ENCODE results near the gene ELP4. TPM values are rescaled to one million over a fixed set of nuclear protein-coding genes. Genes with fewer than 3 reads are reported as not detected.

The ELP4 gene
- total RNA-seq, 1 experiment from 2014 or later = 15.2 TPM

GRCh38 chr11:31767685-31768084 lies 258.1 kb downstream of the ELP4 start:
- Histone ChIP-seq H3K23me2 (ENCODE audit: insufficient read length, low read depth, low read length, poor library complexity, severe bottlenecking) (no peaks in the 10 kb centered on the region), H2BK15ac (ENCODE audit: low read depth, low read length) (no peak overlapping the region), H2AK5ac (ENCODE audit: insufficient read length, low read length) (no peak overlapping the region), H4K91ac (ENCODE audit: insufficient read length, low read depth, low read length) (no peak overlapping the region), H3K27ac (ENCODE audit: insufficient read length, low read depth, low read length) (no peak overlapping the region), H3K9me3 (ENCODE audit: control insufficient read depth, low read depth, low read length) (no peaks in the 10 kb centered on the region), H3K27me3 (ENCODE audit: insufficient read depth, low read length) (no peaks in the 10 kb centered on the region), H3K4me2 (ENCODE audit: insufficient read depth, insufficient read length, low read length) (no peak overlapping the region), H4K5ac (ENCODE audit: insufficient read length, low read depth, low read length) (no peak overlapping the region), H3K79me2 (ENCODE audit: insufficient read depth, low read length) (no peaks in the 10 kb centered on the region), H3K79me1 (ENCODE audit: insufficient read depth, low read depth, low read length, poor library complexity, severe bottlenecking) (no peaks in the 10 kb centered on the region), H2AFZ (ENCODE audit: low read length) (no peak overlapping the region), H4K20me1 (ENCODE audit: control insufficient read depth, insufficient read depth, insufficient read length) (no peaks in the 10 kb centered on the region), H2BK12ac (ENCODE audit: insufficient read length, low read depth, low read length) (no peak overlapping the region), H3K14ac (ENCODE audit: insufficient read depth, low read length) (no peak overlapping the region), H3K23ac (ENCODE audit: insufficient read length, low read depth, low read length) (no peak overlapping the region), H3K18ac (ENCODE audit: insufficient read length, low read depth, low read length) (no peak overlapping the region), H3K56ac (ENCODE audit: insufficient read length, low read depth, low read length) (no peak overlapping the region), H4K8ac (replicated peaks; ENCODE audit: insufficient read length, low read depth, low read length) (no peak overlapping the region), H3K4me1 (ENCODE audit: insufficient read depth, low read length) (no peaks in the 10 kb centered on the region; the same call in 1 of the 2 replicates), H3T11ph (ENCODE audit: low read length) (no peak overlapping the region), H3K4ac (ENCODE audit: low read depth, low read length) (no peak overlapping the region), H2BK120ac (ENCODE audit: low read depth, low read length, poor library complexity, severe bottlenecking) (no peak overlapping the region), H2BK20ac (ENCODE audit: low read depth, low read length, poor library complexity, severe bottlenecking) (no peak overlapping the region), H2BK5ac (ENCODE audit: insufficient read length, low read length) (no peak overlapping the region), H3K9ac (ENCODE audit: extremely low read depth, insufficient read length, low read length) (no peak overlapping the region)
- no peak for DNase-seq
- Mint-ChIP-seq H3K27ac (peak overlapping the region in 1 of 3 experiments; percentile 21; a peak in 1 of 7 replicates), H3K4me3 (no peak overlapping the region), H3K4me1 (peaks cover 15 to 31% of the 10 kb centered on the region in 2 experiments), H3K27me3 (ENCODE audit: low read depth) (no peaks in the 10 kb centered on the region), H3K36me3 (ENCODE audit: insufficient read depth in 1 of 3, low read depth in 3 of 3) (no peaks in the 10 kb centered on the region), H3K9me3 (no peaks in the 10 kb centered on the region)
- TF ChIP-seq, protein P1, sequence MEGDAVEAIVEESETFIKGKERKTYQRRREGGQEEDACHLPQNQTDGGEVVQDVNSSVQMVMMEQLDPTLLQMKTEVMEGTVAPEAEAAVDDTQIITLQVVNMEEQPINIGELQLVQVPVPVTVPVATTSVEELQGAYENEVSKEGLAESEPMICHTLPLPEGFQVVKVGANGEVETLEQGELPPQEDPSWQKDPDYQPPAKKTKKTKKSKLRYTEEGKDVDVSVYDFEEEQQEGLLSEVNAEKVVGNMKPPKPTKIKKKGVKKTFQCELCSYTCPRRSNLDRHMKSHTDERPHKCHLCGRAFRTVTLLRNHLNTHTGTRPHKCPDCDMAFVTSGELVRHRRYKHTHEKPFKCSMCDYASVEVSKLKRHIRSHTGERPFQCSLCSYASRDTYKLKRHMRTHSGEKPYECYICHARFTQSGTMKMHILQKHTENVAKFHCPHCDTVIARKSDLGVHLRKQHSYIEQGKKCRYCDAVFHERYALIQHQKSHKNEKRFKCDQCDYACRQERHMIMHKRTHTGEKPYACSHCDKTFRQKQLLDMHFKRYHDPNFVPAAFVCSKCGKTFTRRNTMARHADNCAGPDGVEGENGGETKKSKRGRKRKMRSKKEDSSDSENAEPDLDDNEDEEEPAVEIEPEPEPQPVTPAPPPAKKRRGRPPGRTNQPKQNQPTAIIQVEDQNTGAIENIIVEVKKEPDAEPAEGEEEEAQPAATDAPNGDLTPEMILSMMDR (conservative IDR thresholded peaks at IDR 0.05) = no peak
- no CpG with 5 or more reads among the region's 2 CpGs for WGBS (ENCODE audit: extremely low coverage, insufficient read length, low lambda C conversion rate)

Data from H9 (cell line).